ENCODE results near the gene FOXP3.

FOXP3 gene

DNA sequence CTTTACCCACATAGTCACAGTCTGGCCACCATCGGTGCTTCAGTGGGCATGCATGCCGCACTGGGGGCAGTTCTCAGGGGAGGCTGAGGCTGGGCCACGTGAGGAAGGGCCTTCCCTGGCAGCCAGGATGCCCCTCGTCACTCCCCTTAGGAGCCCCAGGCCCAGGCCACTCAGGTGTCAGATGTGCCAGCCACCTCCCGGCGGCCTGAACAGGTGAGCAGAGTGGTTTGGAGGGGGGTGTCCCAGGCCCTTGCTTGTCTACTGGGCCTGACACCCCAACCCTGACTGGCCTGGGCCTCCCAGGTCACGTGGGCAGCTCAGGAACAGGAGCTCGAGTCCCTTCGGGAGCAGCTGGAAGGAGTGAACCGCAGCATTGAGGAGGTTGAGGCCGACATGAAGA is 17.2 kb downstream of the FOXP3 start:
- TF ChIP-seq, protein P1, sequence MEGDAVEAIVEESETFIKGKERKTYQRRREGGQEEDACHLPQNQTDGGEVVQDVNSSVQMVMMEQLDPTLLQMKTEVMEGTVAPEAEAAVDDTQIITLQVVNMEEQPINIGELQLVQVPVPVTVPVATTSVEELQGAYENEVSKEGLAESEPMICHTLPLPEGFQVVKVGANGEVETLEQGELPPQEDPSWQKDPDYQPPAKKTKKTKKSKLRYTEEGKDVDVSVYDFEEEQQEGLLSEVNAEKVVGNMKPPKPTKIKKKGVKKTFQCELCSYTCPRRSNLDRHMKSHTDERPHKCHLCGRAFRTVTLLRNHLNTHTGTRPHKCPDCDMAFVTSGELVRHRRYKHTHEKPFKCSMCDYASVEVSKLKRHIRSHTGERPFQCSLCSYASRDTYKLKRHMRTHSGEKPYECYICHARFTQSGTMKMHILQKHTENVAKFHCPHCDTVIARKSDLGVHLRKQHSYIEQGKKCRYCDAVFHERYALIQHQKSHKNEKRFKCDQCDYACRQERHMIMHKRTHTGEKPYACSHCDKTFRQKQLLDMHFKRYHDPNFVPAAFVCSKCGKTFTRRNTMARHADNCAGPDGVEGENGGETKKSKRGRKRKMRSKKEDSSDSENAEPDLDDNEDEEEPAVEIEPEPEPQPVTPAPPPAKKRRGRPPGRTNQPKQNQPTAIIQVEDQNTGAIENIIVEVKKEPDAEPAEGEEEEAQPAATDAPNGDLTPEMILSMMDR (IDR thresholded peaks at IDR 0.05) = no peak
- H3K4me1 ChIP-seq = no peaks in the 10 kb centered on the region
- intact Hi-C loops (cut with DNase I; ENCODE audit: low total_unique reads) = no loop called here
- H3K9me3 ChIP-seq = no peaks in the 10 kb centered on the region
- peaks cover 0 to 78% (median 38%) of the 10 kb centered on the region in 3 donors for H3K36me3 ChIP-seq
- H3K27ac ChIP-seq = no peak overlapping the region
- H3K27me3 ChIP-seq = no peaks in the 10 kb centered on the region
- no peak overlapping the region for H3K4me3 ChIP-seq
- DNase-seq = no peak

DNA sequence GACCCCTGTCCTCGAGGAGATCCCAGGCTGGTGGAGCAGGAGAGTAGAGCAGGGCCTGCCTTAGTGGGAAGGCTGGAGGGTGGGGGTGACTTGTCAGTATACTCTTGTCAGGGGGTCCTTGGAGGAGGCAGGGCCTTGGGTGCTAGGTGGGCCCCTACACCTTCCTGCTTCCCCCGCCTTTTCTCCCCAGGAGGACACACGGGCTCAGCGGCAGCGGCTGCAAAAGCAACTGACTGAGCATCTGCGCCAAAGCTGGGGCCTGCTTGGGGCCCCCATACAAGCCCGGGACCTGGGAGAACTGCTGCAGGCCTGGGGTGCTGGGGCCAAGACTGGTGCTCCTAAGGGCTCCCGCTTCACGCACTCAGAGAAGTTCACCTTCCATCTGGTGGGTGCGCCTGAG is 18.0 kb downstream of the FOXP3 start:
- no peaks in the 10 kb centered on the region for H3K27me3 ChIP-seq
- intact Hi-C loops (cut with DNase I; ENCODE audit: low total_unique reads) = no loop called here

DNA sequence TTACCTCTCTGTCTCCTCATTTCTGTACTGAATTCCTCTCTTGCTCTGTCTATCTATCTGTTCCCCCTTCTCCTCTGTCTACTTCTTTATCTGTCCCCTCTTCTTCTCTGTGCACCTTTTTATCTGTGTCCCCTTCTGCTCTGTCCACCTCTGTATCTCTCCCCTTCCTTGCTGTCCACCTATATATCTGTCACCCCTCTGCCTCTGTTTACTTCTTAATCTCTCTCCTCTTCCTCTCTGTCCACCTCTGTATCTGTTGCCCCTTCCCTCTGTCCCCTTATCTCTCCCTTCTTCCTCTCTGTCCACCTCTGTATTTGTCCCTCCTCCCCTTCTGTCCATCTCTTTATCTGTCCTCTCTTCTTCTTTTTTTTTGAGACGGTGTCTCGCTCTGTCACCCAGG is 20.3 kb downstream of the FOXP3 start:
- Histone ChIP-seq H3K4me3 (no peak overlapping the region), H3K27me3 (no peaks in the 10 kb centered on the region), H3K36me3 (peaks cover 0 to 64% (median 34%) of the 10 kb centered on the region in 3 donors), H3K27ac (no peak overlapping the region), H3K9me3 (no peaks in the 10 kb centered on the region), H3K4me1 (no peaks in the 10 kb centered on the region)
- DNase-seq = no peak
- intact Hi-C loops (cut with DNase I; ENCODE audit: low total_unique reads) = no loop called here
- TF ChIP-seq, protein P1 (IDR thresholded peaks at IDR 0.05) = no peak

More for the DNA sequence above, 18.0 kb downstream of the FOXP3 start:
- Histone ChIP-seq H3K27ac (no peak overlapping the region), H3K36me3 (peaks cover 0 to 78% (median 38%) of the 10 kb centered on the region in 3 donors), H3K9me3 (no peaks in the 10 kb centered on the region), H3K4me1 (no peaks in the 10 kb centered on the region), H3K4me3 (no peak overlapping the region)
- TF ChIP-seq, protein P1 (IDR thresholded peaks at IDR 0.05) = no peak
- DNase-seq = no peak

DNA sequence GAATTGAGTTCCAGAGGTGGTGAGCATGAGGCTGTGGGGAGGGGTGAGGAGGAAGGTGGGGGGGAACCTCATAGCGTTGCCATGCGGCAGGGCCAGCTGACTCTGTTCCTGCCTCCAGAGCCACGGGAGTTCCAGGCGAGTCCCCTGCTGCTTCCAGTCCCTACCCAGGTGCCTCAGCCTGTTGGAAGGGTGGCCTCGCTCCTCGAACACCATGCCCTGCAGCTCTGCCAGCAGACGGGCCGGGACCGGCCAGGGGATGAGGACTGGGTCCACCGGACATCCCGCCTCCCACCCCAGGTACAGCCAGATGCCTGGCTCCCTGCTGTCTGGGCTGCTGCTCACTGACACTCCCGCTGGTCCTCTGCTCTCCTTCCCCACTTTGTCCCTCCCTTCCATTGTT is 21.3 kb downstream of the FOXP3 start:
- H3K36me3 ChIP-seq = peaks cover 0 to 53% (median 27%) of the 10 kb centered on the region in 3 donors

DNA sequence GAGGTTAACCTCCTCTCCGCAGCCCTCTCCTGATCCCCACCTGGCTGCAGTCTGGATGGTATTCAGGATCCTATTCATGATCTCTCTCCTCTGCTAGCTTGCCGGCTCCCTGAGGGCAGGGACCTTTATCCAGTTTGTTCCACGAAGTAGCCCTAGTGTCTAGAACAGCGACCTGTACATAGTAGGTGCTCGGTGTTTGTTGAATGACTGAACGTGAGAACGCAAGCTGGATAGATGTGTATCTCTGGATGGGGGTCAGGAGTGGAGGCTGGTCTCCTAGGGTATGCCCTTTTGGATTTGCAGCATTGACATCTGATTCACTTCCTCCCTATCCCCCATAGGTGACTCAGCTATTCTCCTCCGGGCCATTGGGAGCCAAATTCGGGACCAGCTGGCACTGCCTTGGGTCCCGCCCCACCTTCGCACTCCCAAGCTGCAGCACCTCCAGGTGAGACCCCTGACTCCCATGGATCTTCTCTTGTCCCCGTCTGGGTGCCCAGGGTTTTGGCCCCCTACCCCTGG is 21.9 kb downstream of the FOXP3 start:
- Histone ChIP-seq H3K27ac (no peak overlapping the region), H3K27me3 (no peaks in the 10 kb centered on the region), H3K9me3 (no peaks in the 10 kb centered on the region), H3K4me3 (no peak overlapping the region), H3K36me3 (peaks cover 0 to 48% (median 27%) of the 10 kb centered on the region in 3 donors), H3K4me1 (no peaks in the 10 kb centered on the region)
- DNase-seq = no peak
- intact Hi-C loops (cut with DNase I; ENCODE audit: low total_unique reads) = no loop called here
- TF ChIP-seq, protein P1 (IDR thresholded peaks at IDR 0.05) = no peak

More for the DNA sequence above, 21.3 kb downstream of the FOXP3 start:
- DNase-seq = no peak
- H3K4me3 ChIP-seq = no peak overlapping the region
- no peak overlapping the region for H3K27ac ChIP-seq
- H3K9me3 ChIP-seq = no peaks in the 10 kb centered on the region
- intact Hi-C loops (cut with DNase I; ENCODE audit: low total_unique reads) = no loop called here
- H3K4me1 ChIP-seq = no peaks in the 10 kb centered on the region
- H3K27me3 ChIP-seq = no peaks in the 10 kb centered on the region
- TF ChIP-seq, protein P1 (IDR thresholded peaks at IDR 0.05) = no peak

DNA sequence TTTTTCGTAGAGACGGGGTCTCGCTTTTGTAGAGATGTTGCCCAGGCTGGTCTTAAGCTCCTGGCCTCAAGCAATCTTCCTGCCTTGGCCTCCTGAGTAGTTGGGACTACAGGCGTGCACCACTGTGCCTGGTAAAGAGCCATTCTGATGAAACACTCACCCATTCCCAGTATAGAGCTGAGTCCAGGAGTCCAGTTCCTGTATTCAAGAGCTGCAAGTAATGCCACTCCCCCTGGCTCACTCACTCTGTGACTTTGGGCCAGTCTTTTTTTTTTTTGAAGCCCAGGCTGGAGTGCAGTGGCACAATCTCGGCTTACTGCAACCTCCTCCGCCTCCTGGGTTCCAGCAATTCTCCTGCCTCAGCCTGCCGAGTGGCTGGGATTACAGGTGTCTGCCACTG is 25.8 kb downstream of the FOXP3 start:
- H3K9me3 ChIP-seq = no peaks in the 10 kb centered on the region
- peaks cover 0 to 20% (median 0%) of the 10 kb centered on the region in 4 donors for H3K4me1 ChIP-seq
- intact Hi-C loops (cut with DNase I; ENCODE audit: low total_unique reads) = no loop called here
- H3K4me3 ChIP-seq = no peak overlapping the region
- H3K27ac ChIP-seq = no peak overlapping the region
- DNase-seq = no peak
- TF ChIP-seq, protein P1 (IDR thresholded peaks at IDR 0.05) = no peak
- H3K36me3 ChIP-seq = peaks cover 0 to 13% (median 12%) of the 10 kb centered on the region in 3 donors
- no peaks in the 10 kb centered on the region for H3K27me3 ChIP-seq

Measured in tibial artery (tissue), 4 donors.